ENCODE measurements around the gene SLAIN2.
"Not testable (repeated sequence)": the region's sequence is repeated elsewhere in the genome, so short reads cannot be mapped to it uniquely, and the experiment has no call there.

The SLAIN2 gene

GRCh38 chr4:48340965-48341775 lies at the start of gene SLAIN2:
SLAIN2 (plus strand) TSS chr4:48341529; CDS start chr4:48341740, 211 bp downstream.
- DNase-seq = peak; percentile 93 to 99 (median 98)
- intact Hi-C loops (cut with DNase I) = loop anchor here (10.0 kb wide), 1 partner anchor 204 kb away; no protein-coding TSS in a partner anchor

GRCh38 chr4:48292218-48292790 lies 49.0 kb upstream of the SLAIN2 start:
- intact Hi-C loops (cut with DNase I); DNase-seq: not testable (repeated sequence)

GRCh38 chr4:48295116-48295515 lies 46.2 kb upstream of the SLAIN2 start:
- intact Hi-C loops (cut with DNase I) = no loop called here

GRCh38 chr4:48296365-48296764 lies 45.0 kb upstream of the SLAIN2 start:
- no peak for DNase-seq
- intact Hi-C loops (cut with DNase I) = no loop called here

More at GRCh38 chr4:48295116-48295515, 46.2 kb upstream of the SLAIN2 start:
- DNase-seq = no peak

- no peak for DNase-seq
- intact Hi-C loops (cut with DNase I) = no loop called here
These were observed 44.0 kb upstream of the SLAIN2 start for GRCh38 chr4:48297256-48297846.

GRCh38 chr4:48299560-48299959 lies 41.8 kb upstream of the SLAIN2 start:
- no peak for DNase-seq
- intact Hi-C loops (cut with DNase I) = no loop called here

GRCh38 chr4:48300004-48300403 lies 41.3 kb upstream of the SLAIN2 start:
- DNase-seq = no peak
- intact Hi-C loops (cut with DNase I) = no loop called here

- DNase-seq = no peak
- intact Hi-C loops (cut with DNase I) = no loop called here
These were observed 35.8 kb upstream of the SLAIN2 start for GRCh38 chr4:48305508-48305907.

GRCh38 chr4:48307528-48307927 lies 33.8 kb upstream of the SLAIN2 start:
- intact Hi-C loops (cut with DNase I) = no loop called here

GRCh38 chr4:48308901-48309300 lies 32.4 kb upstream of the SLAIN2 start:
- intact Hi-C loops (cut with DNase I) = no loop called here
- DNase-seq = no peak

More at GRCh38 chr4:48307528-48307927, 33.8 kb upstream of the SLAIN2 start:
- no peak for DNase-seq

GRCh38 chr4:48311896-48312295 lies 29.4 kb upstream of the SLAIN2 start:
- DNase-seq = no peak
- intact Hi-C loops (cut with DNase I) = no loop called here

- DNase-seq; intact Hi-C loops (cut with DNase I): not testable (repeated sequence)
These were observed 26.6 kb upstream of the SLAIN2 start for GRCh38 chr4:48314746-48315145.

GRCh38 chr4:48315728-48316630 lies 25.4 kb upstream of the SLAIN2 start:
- intact Hi-C loops (cut with DNase I) = no loop called here

GRCh38 chr4:48321312-48321711 lies 20.0 kb upstream of the SLAIN2 start:
- no peak for DNase-seq
- intact Hi-C loops (cut with DNase I) = no loop called here

More at GRCh38 chr4:48315728-48316630, 25.4 kb upstream of the SLAIN2 start:
- DNase-seq = peak in 5 of 42 donors; percentile 1 to 25 (median 3)

GRCh38 chr4:48322063-48322462 lies 19.3 kb upstream of the SLAIN2 start:
- intact Hi-C loops (cut with DNase I) = no loop called here
- no peak for DNase-seq

GRCh38 chr4:48324281-48324680 lies 17.0 kb upstream of the SLAIN2 start:
- intact Hi-C loops (cut with DNase I) = no loop called here
- no peak for DNase-seq

GRCh38 chr4:48329193-48329592 lies 12.1 kb upstream of the SLAIN2 start:
- DNase-seq = no peak
- intact Hi-C loops (cut with DNase I) = no loop called here

- no peak for DNase-seq
These were observed 11.4 kb upstream of the SLAIN2 start for GRCh38 chr4:48329976-48330375.

More at GRCh38 chr4:48329976-48330375, 11.4 kb upstream of the SLAIN2 start:
- intact Hi-C loops (cut with DNase I) = no loop called here
